GM12873 (cell line): ENCODE measurements around the gene CABP7.

Source experiments
- TF ChIP-seq, protein P1 (sequence below): IDR thresholded peaks from 2 replicates; pipeline ENCODE4 v1.5.1; 2012; ENCODE audit warnings: low read depth, mild to moderate bottlenecking, moderate library complexity, low read length, control low read depth; ENCODE audit not compliant: insufficient read depth; ENCODE audit errors: missing control alignments

The CABP7 gene

DNA sequence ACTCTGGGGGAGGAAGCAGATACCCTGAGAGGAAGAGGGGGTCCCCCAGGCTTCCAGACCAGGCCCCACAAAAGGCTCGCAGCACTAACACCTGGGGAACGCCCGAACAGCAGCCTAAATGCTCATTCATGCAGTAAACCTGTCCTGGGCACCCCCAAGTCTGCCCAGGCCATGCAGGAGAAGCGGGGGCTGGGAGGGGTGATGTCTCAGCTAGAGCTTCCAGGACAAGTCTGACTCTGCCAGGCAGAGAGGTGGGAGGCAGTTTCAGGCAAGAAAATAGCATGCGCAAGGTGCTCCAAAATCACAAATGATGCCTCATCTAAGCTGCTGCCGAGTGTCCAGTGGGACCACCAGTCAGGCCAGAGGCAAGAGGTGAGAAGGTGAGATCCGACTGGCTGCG lies 14.6 kb downstream of the CABP7 start:
- TF ChIP-seq, protein P1, sequence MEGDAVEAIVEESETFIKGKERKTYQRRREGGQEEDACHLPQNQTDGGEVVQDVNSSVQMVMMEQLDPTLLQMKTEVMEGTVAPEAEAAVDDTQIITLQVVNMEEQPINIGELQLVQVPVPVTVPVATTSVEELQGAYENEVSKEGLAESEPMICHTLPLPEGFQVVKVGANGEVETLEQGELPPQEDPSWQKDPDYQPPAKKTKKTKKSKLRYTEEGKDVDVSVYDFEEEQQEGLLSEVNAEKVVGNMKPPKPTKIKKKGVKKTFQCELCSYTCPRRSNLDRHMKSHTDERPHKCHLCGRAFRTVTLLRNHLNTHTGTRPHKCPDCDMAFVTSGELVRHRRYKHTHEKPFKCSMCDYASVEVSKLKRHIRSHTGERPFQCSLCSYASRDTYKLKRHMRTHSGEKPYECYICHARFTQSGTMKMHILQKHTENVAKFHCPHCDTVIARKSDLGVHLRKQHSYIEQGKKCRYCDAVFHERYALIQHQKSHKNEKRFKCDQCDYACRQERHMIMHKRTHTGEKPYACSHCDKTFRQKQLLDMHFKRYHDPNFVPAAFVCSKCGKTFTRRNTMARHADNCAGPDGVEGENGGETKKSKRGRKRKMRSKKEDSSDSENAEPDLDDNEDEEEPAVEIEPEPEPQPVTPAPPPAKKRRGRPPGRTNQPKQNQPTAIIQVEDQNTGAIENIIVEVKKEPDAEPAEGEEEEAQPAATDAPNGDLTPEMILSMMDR = no peak

DNA sequence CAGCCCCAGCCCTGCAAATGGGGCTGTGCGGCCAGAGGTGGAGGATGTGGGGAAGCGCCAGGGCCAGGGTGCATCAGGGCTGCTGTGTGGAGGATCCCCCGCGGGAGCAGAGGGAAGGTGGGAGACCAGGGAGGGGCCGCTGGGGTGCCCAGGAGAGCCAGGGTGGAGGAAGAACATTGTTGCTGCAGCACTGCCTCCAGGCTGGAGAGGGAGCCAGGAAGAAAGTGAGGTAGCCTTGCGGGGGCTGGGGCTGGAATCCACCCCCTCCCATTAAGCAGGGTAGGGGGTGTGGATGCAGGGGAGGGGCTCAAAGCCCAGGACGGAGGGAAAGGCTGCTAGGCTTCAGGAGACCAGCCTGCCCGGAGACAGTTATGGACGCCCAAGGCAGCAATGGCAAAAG lies 15.0 kb downstream of the CABP7 start:
- TF ChIP-seq, protein P1 = no peak

DNA sequence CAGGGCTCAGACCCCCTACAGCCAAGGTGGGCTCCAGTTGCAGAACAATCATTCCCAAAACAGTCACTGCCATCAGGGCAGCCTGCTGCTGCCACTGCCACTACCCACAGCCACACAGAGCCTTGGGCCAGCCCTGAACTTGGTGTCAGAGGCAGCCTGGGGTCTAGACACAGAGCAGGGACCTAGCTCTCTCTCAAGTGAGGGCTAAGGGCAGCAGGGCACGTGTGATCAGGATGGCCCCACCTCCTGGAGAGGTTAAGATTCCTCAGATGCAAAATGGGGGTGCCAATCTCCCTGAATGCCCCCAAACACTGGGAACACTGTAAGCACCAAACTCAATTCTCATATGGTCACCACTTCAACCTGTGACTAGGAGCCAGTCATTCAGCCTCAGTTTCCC lies 15.6 kb downstream of the CABP7 start:
- TF ChIP-seq, protein P1 = no peak

DNA sequence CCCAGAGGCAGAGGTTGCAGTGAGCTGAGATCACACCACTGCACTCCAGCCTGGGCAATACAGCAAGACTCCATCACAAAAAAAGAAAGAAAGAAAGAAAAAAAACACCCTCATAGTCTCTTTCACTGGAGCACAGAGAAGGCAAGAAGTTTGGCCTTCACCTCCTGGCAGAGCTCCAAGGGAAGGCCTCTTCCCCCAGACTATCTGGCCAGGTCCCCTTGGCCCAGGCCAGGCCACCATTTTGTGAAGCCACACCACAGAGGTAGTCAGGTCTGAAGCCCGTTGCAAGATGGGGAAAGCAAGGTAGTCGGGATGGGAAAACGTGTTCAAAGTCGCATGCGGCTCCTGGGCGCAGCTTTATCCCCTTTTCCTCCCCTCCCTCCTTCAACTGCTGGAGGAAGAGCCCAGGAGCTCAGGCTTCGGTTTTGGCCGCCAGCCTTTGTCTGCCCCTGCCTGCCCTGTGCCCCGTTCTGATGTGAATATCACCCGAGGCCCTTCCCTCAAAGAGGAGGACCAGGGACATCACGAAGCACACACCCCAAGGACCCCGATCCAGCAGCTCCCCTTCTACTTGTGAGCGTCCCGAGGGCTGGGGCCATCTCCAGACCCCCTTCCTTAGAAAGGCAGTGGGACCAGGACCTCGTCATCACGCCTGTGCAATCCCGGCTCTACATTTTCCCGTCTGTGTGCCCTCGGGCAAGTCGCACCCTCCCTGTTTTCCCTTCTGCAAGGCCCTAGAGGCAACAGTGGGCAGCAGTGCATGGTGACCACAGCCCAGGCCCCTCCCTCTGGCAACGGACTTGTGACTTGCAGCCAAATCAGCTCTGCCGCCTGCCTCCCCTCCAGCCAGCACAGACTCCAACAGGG lies 17.7 kb downstream of the CABP7 start:
- TF ChIP-seq, protein P1 = no peak

DNA sequence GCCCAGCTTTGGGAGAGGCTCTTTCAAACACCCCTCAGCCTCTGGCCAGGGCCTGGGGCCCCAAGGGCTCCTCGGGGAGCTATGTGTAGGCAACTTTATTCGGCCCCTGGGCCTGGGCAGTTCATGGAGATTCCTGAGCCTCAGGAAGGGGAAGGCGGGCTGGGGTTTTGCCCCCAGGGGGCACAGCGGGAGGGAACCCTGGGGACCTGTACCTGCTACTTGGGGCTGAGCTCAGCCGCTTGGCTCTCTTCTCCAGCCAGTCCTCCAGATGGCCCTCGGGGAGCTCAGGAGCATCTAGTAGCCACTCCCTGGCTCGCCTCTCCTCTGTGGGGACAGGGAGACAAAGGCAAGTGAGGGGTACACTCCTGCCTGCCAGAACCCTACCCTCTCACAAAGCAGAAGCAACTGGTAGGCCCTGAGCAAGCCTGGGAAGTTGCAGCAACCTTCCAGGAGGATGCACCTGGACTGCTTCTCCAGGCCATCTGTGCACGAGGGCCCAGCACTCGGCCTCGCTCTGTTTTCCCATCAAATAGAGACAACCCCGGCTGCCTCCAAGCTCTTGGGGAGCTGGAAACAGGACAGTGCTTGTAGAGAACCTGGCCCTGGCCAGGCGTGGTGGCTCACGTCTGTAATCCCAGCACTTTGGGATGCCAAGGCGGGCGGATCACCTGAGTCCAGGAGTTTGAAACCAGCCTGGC lies 18.5 kb downstream of the CABP7 start:
- TF ChIP-seq, protein P1 = no peak

DNA sequence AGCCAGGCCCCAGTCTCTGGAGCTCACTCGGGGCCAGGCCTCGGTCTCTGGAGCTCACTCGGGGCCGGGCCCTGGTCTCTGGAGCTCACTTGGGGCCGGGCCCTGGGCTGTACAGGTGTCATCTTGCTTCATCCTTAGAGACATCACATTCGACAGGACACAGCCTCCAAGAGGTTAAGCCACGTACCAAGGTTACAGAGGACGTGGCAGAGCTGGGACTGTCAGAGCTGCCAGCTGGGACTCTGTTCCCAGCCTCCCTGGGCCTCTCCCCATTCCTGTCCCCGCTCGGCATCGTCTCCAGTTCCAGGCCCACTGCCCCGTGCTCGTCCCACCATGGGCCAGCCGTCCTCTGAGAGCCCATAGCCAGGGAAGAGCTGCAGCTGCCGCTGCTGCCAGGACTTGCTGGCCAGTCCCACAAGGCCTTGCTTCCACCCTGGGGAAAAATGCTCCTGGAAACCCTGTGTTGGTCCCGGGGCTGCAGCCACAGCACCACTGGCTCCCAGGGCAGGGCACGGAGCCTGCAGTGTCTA lies 19.6 kb downstream of the CABP7 start:
- TF ChIP-seq, protein P1 = no peak

DNA sequence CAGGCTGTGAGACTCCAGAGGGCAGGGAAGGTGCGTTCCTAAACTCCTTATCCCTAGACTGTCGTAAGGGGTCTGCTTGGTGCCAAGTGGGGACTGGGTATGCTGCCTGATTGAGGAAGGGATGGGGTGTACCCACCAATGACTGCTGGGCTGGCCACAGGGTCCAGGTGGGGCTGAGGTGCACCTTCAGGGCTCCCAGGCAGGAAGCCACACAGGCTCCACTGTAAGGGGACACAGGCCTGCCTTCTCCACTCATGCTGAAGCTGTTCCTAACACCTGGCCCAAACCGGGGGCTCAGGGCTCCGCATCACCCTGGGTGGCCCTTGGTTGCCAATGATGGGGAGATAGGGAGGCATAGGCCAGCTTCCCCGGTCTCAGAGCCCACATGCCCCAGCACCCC lies 20.4 kb downstream of the CABP7 start:
- TF ChIP-seq, protein P1 = no peak
